Thyroid gland (tissue), 4 donors: ENCODE results near the gene PPM1L. TPM values are rescaled to one million over a fixed set of nuclear protein-coding genes. Genes with fewer than 3 reads are reported as not detected.

Experiments
- DNase-seq, 2 donors: peaks; one replicate each; pipeline ENCODE4 v3.0.0-alpha.2; 2019
- H3K27ac ChIP-seq, 3 donors: fragments of 200-600 bp; sonication (generic); 1 replicate in 2 of 3; 2 replicates in 1 of 3; pipeline ENCODE4 v1.5.1; 2016 to 2019; ENCODE audit warnings: mild to moderate bottlenecking in 1 of 3, moderate library complexity in 1 of 3
- H3K27me3 ChIP-seq: fragments of 200-600 bp; sonication (generic); one replicate; pipeline ENCODE4 v1.5.1; 2019
- H3K36me3 ChIP-seq, 2 donors: fragments of 200-600 bp; sonication (generic); one replicate each; pipeline ENCODE4 v1.5.1; 2016 to 2019
- H3K4me1 ChIP-seq, 2 donors: fragments of 200-600 bp; sonication (generic); one replicate each; pipeline ENCODE4 v1.5.1; 2017 to 2019
- H3K4me3 ChIP-seq, 3 donors: fragments of 200-600 bp; sonication (generic); replicated peaks in 1 of 3; 1 replicate in 2 of 3; 2 replicates in 1 of 3; pipeline ENCODE4 v1.5.1; 2016; ENCODE audit warnings: mild to moderate bottlenecking in 1 of 3
- H3K9me3 ChIP-seq: fragments of 200-600 bp; sonication (generic); one replicate; pipeline ENCODE4 v1.5.1; 2017
- CTCF ChIP-seq, 6 experiments: fragments of 200-600 bp in 3 of 6; fragments of 450-650 bp in 3 of 6; sonication (generic) in 3 of 6; IDR thresholded peaks; one replicate each; pipeline ENCODE4 v1.5.1; 2016 to 2019; ENCODE audit warnings: antibody characterized with exemption in 6 of 6, mild to moderate bottlenecking in 2 of 6, inconsistent platforms in 1 of 6, moderate library complexity in 1 of 6
- POLR2A ChIP-seq, 2 donors: fragments of 450-650 bp; IDR thresholded peaks; one replicate each; pipeline ENCODE4 v1.6.1; 2017; ENCODE audit warnings: antibody characterized with exemption in 2 of 2, mild to moderate bottlenecking in 2 of 2, moderate library complexity in 1 of 2
- WGBS, 2 donors: methylation state at CpG; one replicate each; pipeline ENCODE4 v1.1.5; 2017; 5-methylcytosine and 5-hydroxymethylcytosine counted together
- intact Hi-C: fragments of 100-400 bp; cut with DNase I; formaldehyde crosslinking; loops from one replicate; pipeline ENCODE4 v1.15.1; 2023
- total RNA-seq, 4 donors: library from RNA; depleted of rRNA; stranded (reverse); fragments of >200 nt; gene quantifications; one replicate each; pipeline ENCODE4 v1.2.3, GENCODE V29; 2016

The PPM1L gene
- total RNA-seq, 4 donors from 2014 or later = 47.2 to 77.4 (median 50.4) TPM

DNA sequence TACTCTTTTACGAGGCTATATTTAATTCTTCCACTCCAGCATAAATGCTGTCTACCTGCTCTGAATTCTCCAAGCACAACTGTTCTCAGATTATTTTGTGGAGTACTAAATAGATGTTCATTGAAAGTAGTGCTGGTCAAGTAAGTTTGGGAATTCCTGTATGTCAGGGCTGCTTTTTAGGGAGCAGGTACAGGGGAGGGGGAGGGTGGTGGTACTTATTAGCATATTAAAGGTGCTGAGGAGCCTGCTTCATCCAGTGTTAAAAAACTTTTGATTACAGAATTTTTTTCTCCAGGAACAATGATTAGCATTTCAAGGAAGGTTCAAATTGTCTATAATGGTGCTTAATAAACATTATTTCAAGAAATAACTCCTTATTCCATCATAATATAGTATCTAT, 59.2 kb downstream of the PPM1L start:
- Histone ChIP-seq H3K27ac (no peak overlapping the region), H3K9me3 (no peaks in the 10 kb centered on the region), H3K27me3 (no peaks in the 10 kb centered on the region), H3K4me1 (peaks cover 16 to 24% of the 10 kb centered on the region in 2 donors), H3K36me3 (no peaks in the 10 kb centered on the region), H3K4me3 (no peak overlapping the region)
- intact Hi-C loops = no loop called here
- WGBS, 2 donors = 96 to 98% methylated on average over 1 of the region's 1 CpG
- DNase-seq = no peak
- no peak for TF ChIP-seq POLR2A (IDR thresholded peaks at IDR 0.05)
- TF ChIP-seq CTCF (IDR thresholded peaks at IDR 0.05) = no peak

DNA sequence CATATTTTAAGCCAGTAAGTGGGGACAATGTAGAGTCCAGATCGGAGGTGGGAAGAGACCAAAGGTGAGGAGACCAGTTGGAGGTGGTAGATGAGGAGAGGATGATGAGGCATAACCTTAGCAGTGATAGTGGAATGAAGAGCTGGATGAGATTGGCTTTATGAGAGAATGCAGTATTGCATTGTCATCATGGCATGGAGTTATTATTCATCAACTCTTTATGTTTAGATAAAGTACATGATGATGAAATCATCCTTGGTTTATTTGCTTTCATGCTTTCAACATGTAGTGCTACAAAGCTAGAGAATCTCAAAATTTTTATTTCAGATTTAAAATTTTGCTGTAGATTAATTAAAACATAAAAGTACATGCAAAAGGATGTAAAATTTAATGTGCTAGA, 64.0 kb downstream of the PPM1L start:
- no peaks in the 10 kb centered on the region for H3K4me1 ChIP-seq
- WGBS, 2 donors = 87 to 93% methylated on average over 1 of the region's 1 CpG

GRCh38 chr3:160820430-160820829, 64.4 kb downstream of the PPM1L start:
- no peak for TF ChIP-seq POLR2A (IDR thresholded peaks at IDR 0.05)
- no peak for TF ChIP-seq CTCF (IDR thresholded peaks at IDR 0.05)
- 95 to 97% methylated on average over 1 of the region's 1 CpG for WGBS, 2 donors
- H3K27ac ChIP-seq = no peak overlapping the region
- no peaks in the 10 kb centered on the region for H3K27me3 ChIP-seq
- H3K9me3 ChIP-seq = no peaks in the 10 kb centered on the region
- no peaks in the 10 kb centered on the region for H3K4me1 ChIP-seq
- intact Hi-C loops = no loop called here
- H3K36me3 ChIP-seq = no peaks in the 10 kb centered on the region
- no peak for DNase-seq
- H3K4me3 ChIP-seq = no peak overlapping the region

More for the DNA sequence above, 64.0 kb downstream of the PPM1L start:
- TF ChIP-seq POLR2A (IDR thresholded peaks at IDR 0.05) = no peak
- no peak for TF ChIP-seq CTCF (IDR thresholded peaks at IDR 0.05)
- intact Hi-C loops = no loop called here
- Histone ChIP-seq H3K9me3 (no peaks in the 10 kb centered on the region), H3K4me3 (no peak overlapping the region), H3K36me3 (no peaks in the 10 kb centered on the region), H3K27me3 (no peaks in the 10 kb centered on the region), H3K27ac (no peak overlapping the region)
- DNase-seq = no peak

GRCh38 chr3:160822936-160823335, 66.9 kb downstream of the PPM1L start:
- H3K9me3 ChIP-seq = no peaks in the 10 kb centered on the region
- H3K36me3 ChIP-seq = no peaks in the 10 kb centered on the region
- H3K27ac ChIP-seq = no peak overlapping the region
- H3K27me3 ChIP-seq = no peaks in the 10 kb centered on the region
- no peak overlapping the region for H3K4me3 ChIP-seq
- H3K4me1 ChIP-seq = no peaks in the 10 kb centered on the region
- TF ChIP-seq CTCF (IDR thresholded peaks at IDR 0.05) (no peak), POLR2A (IDR thresholded peaks at IDR 0.05) (no peak)
- intact Hi-C loops = no loop called here
- no peak for DNase-seq

DNA sequence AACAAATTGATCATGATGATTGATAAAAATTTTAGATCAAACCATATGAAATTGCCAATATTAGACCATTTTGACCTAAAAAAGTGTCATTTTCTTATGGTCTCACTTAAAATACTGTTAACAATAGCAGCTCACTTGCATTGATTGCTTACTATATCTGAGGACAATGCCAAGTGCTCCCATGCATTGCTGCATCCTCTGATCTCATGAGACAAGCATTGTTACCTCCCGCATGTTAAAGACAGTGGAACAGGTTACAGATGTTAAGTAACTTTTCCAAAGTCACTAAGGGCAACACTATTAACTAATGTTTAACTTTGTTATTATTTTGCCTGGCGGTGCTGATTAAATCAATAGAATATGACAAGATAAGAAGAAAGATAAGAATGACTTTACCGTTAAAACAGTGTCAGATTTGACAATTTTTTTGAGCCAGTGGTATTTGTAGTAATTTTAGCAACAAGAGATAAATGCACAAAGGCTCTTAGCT, 69.3 kb downstream of the PPM1L start:
- Histone ChIP-seq H3K4me1 (no peaks in the 10 kb centered on the region), H3K27ac (no peak overlapping the region), H3K9me3 (no peaks in the 10 kb centered on the region), H3K4me3 (no peak overlapping the region), H3K27me3 (no peaks in the 10 kb centered on the region), H3K36me3 (no peaks in the 10 kb centered on the region)
- DNase-seq = no peak
- WGBS, 2 donors = 87% methylated on average over 3 of the region's 3 CpGs
- intact Hi-C loops = no loop called here
- no peak for TF ChIP-seq CTCF (IDR thresholded peaks at IDR 0.05)
- no peak for TF ChIP-seq POLR2A (IDR thresholded peaks at IDR 0.05)
